A549 (cell line): Measurements from ENCODE around the gene FGD5.

Experiments
- CBX2 ChIP-seq: fragments of 200-600 bp; sonication (generic); IDR thresholded peaks from 2 replicates; pipeline ENCODE4 v1.6.1; 2016; ENCODE audit warnings: low read depth, mild to moderate bottlenecking, borderline replicate concordance
- CTCF ChIP-seq: fragments of >200 bp; sonication (Bioruptor Twin); formaldehyde crosslinking; IDR thresholded peaks from 3 replicates; pipeline ENCODE4 v1.5.1; 2016
- E2F6 ChIP-seq: IDR thresholded peaks from 2 replicates; pipeline ENCODE4 v1.6.1; 2012; ENCODE audit warnings: low read depth, borderline replicate concordance
- JUN ChIP-seq, 2 experiments: fragments of >200 bp; sonication (Bioruptor Twin); formaldehyde crosslinking; IDR thresholded peaks; 2 replicates in 1 of 2; 3 replicates in 1 of 2; pipeline ENCODE4 v1.6.1; 2016 to 2017
- MAX ChIP-seq: IDR thresholded peaks from 2 replicates; pipeline ENCODE4 v1.6.1; 2012
- POLR2A ChIP-seq: IDR thresholded peaks from 2 replicates; pipeline ENCODE4 v1.6.1; 2012; ENCODE audit warnings: mild to moderate bottlenecking, low read length
- ZNF302 ChIP-seq: fragments of 250-450 bp; sonication (Bioruptor Pico); IDR thresholded peaks from 2 replicates; pipeline ENCODE4 v1.9.0; 2021; ENCODE audit warnings: inconsistent platforms, mild to moderate bottlenecking, moderate library complexity

- TF ChIP-seq POLR2A (no peak), ZNF302 (no peak), JUN (IDR thresholded peaks at IDR 0.05) (no peak), CBX2 (no peak), E2F6 (no peak), CTCF (no peak), MAX (no peak)
Measured at GRCh38 chr3:14918356-14918860, 99.6 kb downstream of the FGD5 start.
